Activated CD4-positive, alpha-beta T cell treated with anti-CD3 and anti-CD28 coated beads for 36 hours (primary cell): ENCODE data around the gene VSTM1. TPM values are rescaled to one million over a fixed set of nuclear protein-coding genes. Genes with fewer than 3 reads are reported as not detected.
"Not testable (repeated sequence)": the region's sequence is repeated elsewhere in the genome, so short reads cannot be mapped to it uniquely, and the experiment has no call there.

ENCODE experiments used
- ATAC-seq: fragments of 200-7000 bp; cut with Tn5 transposase; one replicate; pipeline ENCODE4 v1.10.0; 2021; ENCODE audit warnings: mild to moderate bottlenecking, moderate library complexity
- CTCF ChIA-PET: fragments of 350-600 bp; sonication (Branson Sonifier 250); formaldehyde crosslinking; loops from one replicate; lab custom pipeline; 2021; ENCODE audit warnings: antibody characterized with exemption; lab: Charles Lee
- POLR2A ChIA-PET: fragments of 350-600 bp; sonication (Branson Sonifier 250); formaldehyde crosslinking; loops from one replicate; lab custom pipeline; 2021; ENCODE audit warnings: antibody characterized with exemption, inconsistent platforms; lab: Charles Lee
- DNase-seq: peaks from one replicate; pipeline ENCODE4 v3.0.0-alpha.2; 2020
- H3K27ac Mint-ChIP-seq: one replicate; pipeline ENCODE4 v1.8.0; 2021; ENCODE audit warnings: mixed read lengths
- H3K27me3 Mint-ChIP-seq: one replicate; pipeline ENCODE4 v1.8.0; 2021; ENCODE audit warnings: mixed read lengths
- H3K36me3 Mint-ChIP-seq: one replicate; pipeline ENCODE4 v1.8.0; 2021; ENCODE audit warnings: low read depth, mixed read lengths
- H3K4me1 Mint-ChIP-seq: one replicate; pipeline ENCODE4 v1.8.0; 2021; ENCODE audit warnings: mixed read lengths
- H3K4me3 Mint-ChIP-seq: one replicate; pipeline ENCODE4 v1.8.0; 2021; ENCODE audit warnings: mild to moderate bottlenecking, moderate library complexity, mixed read lengths
- H3K9me3 Mint-ChIP-seq: one replicate; pipeline ENCODE4 v1.8.0; 2021; ENCODE audit warnings: low read depth, mixed read lengths
- intact Hi-C, 2 experiments: fragments of 100-400 bp; cut with DNase I in 1 of 2; cut with micrococcal nuclease in 1 of 2; formaldehyde crosslinking; loops; one replicate each; pipeline versions ENCODE4 v1.14.2 to v1.15.1; 2022 to 2024; cut with DNase I, micrococcal nuclease
- total RNA-seq, 2 experiments: library from RNA; stranded (reverse); gene quantifications; one replicate each; pipeline ENCODE4 v1.2.3, GENCODE V29; 2021

Gene VSTM1
- total RNA-seq, 2 experiments from 2014 or later, result not detected

- peaks cover 13% of the 10 kb centered on the region for H3K27me3 Mint-ChIP-seq
- ATAC-seq (no peak), DNase-seq (no peak)
- peaks cover 1% of the 10 kb centered on the region for H3K9me3 Mint-ChIP-seq
- no peak overlapping the region for H3K27ac Mint-ChIP-seq
- H3K4me3 Mint-ChIP-seq, result no peak overlapping the region
- peaks cover 16% of the 10 kb centered on the region for H3K4me1 Mint-ChIP-seq
- intact Hi-C loops, result no loop called here
- ChIA-PET POLR2A (interaction anchor here (0.6 kb wide), 1 partner anchor 106 kb away, joined by 3 read pairs; no protein-coding TSS in a partner anchor), CTCF (interaction anchor here (1.4 kb wide), 1 partner anchor 166 kb away, joined by 5 read pairs; no protein-coding TSS in a partner anchor)
- H3K36me3 Mint-ChIP-seq, result no peaks in the 10 kb centered on the region
These were observed 35.6 kb upstream of the VSTM1 start for GRCh38 chr19:54099190-54099902.

- ATAC-seq (peak; percentile 57), DNase-seq (no peak)
- peaks cover 4% of the 10 kb centered on the region for H3K9me3 Mint-ChIP-seq
- no peaks in the 10 kb centered on the region for H3K36me3 Mint-ChIP-seq
- H3K27ac Mint-ChIP-seq, result peak overlapping the region; percentile 32
- peaks cover 19% of the 10 kb centered on the region for H3K27me3 Mint-ChIP-seq
- CTCF ChIA-PET, result interaction anchor here (0.6 to 1.3 kb wide), 3 partner anchors 40 to 578 kb away, joined by 3 to 5 read pairs (median 3); partner anchors contain the start of gene CNOT3
- H3K4me1 Mint-ChIP-seq, result peaks cover 8% of the 10 kb centered on the region
- intact Hi-C loops, result no loop called here
- H3K4me3 Mint-ChIP-seq, result peak overlapping the region; percentile 41
- POLR2A ChIA-PET, result interaction anchor here (0.5 kb wide), 1 partner anchor 20 kb away, joined by 3 read pairs; no protein-coding TSS in a partner anchor
These were observed 33.0 kb upstream of the VSTM1 start for GRCh38 chr19:54096617-54097106.

GRCh38 chr19:54095859-54096616, 32.3 kb upstream of the VSTM1 start:
- H3K9me3 Mint-ChIP-seq, intact Hi-C loops, H3K36me3 Mint-ChIP-seq: not testable (repeated sequence)

GRCh38 chr19:54095136-54095858, 31.6 kb upstream of the VSTM1 start:
- intact Hi-C loops, result no loop called here
- Mint-ChIP-seq H3K27me3 (peaks cover 22% of the 10 kb centered on the region), H3K4me3 (peak overlapping the region; percentile 53), H3K4me1 (peaks cover 8% of the 10 kb centered on the region), H3K27ac (no peak overlapping the region), H3K36me3 (no peaks in the 10 kb centered on the region), H3K9me3 (peaks cover 4% of the 10 kb centered on the region)
- ATAC-seq (no peak), DNase-seq (no peak)
- ChIA-PET POLR2A (no interaction called here), CTCF (interaction anchor here (0.6 to 1.1 kb wide), 4 partner anchors 211 to 324 kb away, joined by 3 to 6 read pairs (median 3); no protein-coding TSS in a partner anchor)

More at GRCh38 chr19:54095859-54096616, 32.3 kb upstream of the VSTM1 start:
- H3K27ac Mint-ChIP-seq, H3K4me1 Mint-ChIP-seq, POLR2A ChIA-PET: not testable (repeated sequence)
- peaks cover 22% of the 10 kb centered on the region for H3K27me3 Mint-ChIP-seq
- peak overlapping the region; percentile 53 for H3K4me3 Mint-ChIP-seq
- DNase-seq (peak; percentile 69), ATAC-seq (peak; percentile 71)
- CTCF ChIA-PET, result interaction anchor here (0.7 to 0.9 kb wide), 2 partner anchors 302 to 579 kb away, joined by 3 to 6 read pairs; no protein-coding TSS in a partner anchor

- peaks cover 22% of the 10 kb centered on the region for H3K27me3 Mint-ChIP-seq
- ChIA-PET POLR2A (interaction anchor here (0.9 kb wide), 1 partner anchor 114 kb away, joined by 5 read pairs; no protein-coding TSS in a partner anchor), CTCF (interaction anchor here (0.6 to 1.1 kb wide), 6 partner anchors 42 to 325 kb away, joined by 3 to 4 read pairs (median 3); no protein-coding TSS in a partner anchor)
- DNase-seq (no peak), ATAC-seq (no peak)
- intact Hi-C loops, result no loop called here
- no peak overlapping the region for H3K4me3 Mint-ChIP-seq
- H3K4me1 Mint-ChIP-seq, result peaks cover 8% of the 10 kb centered on the region
- H3K36me3 Mint-ChIP-seq, result no peaks in the 10 kb centered on the region
- no peak overlapping the region for H3K27ac Mint-ChIP-seq
- peaks cover 4% of the 10 kb centered on the region for H3K9me3 Mint-ChIP-seq
These were observed 30.8 kb upstream of the VSTM1 start for GRCh38 chr19:54094426-54095000.

- ATAC-seq (no peak), DNase-seq (no peak)
- no peak overlapping the region for H3K27ac Mint-ChIP-seq
- peaks cover 2% of the 10 kb centered on the region for H3K36me3 Mint-ChIP-seq
- intact Hi-C loops, result no loop called here
- peaks cover 5% of the 10 kb centered on the region for H3K27me3 Mint-ChIP-seq
- ChIA-PET POLR2A (no interaction called here), CTCF (interaction anchor here (0.6 kb wide), 1 partner anchor 326 kb away, joined by 3 read pairs; no protein-coding TSS in a partner anchor)
- no peaks in the 10 kb centered on the region for H3K4me1 Mint-ChIP-seq
- peaks cover 10% of the 10 kb centered on the region for H3K9me3 Mint-ChIP-seq
- no peak overlapping the region for H3K4me3 Mint-ChIP-seq
These were observed 20.7 kb upstream of the VSTM1 start for GRCh38 chr19:54084410-54084809.

GRCh38 chr19:54081032-54081431, 17.3 kb upstream of the VSTM1 start, which contains the start of gene TARM1:
TARM1 (minus strand) TSS chr19:54081365; CDS start chr19:54081340, 25 bp downstream.
- Mint-ChIP-seq H3K27ac (no peak within 1 kb of the TSS), H3K36me3 (peaks cover 2% of the 10 kb centered on the region), H3K9me3 (peaks cover 10% of the 10 kb centered on the region), H3K4me3 (no peak within 1 kb of the TSS), H3K4me1 (no peaks in the 10 kb centered on the region), H3K27me3 (peaks cover 5% of the 10 kb centered on the region)
- ChIA-PET POLR2A (no interaction called here), CTCF (no interaction called here)
- intact Hi-C loops, result no loop called here
- DNase-seq (no peak), ATAC-seq (no peak)

GRCh38 chr19:54077334-54077733, 13.6 kb upstream of the VSTM1 start:
- no peak overlapping the region for H3K4me3 Mint-ChIP-seq
- peaks cover 4% of the 10 kb centered on the region for H3K9me3 Mint-ChIP-seq
- H3K4me1 Mint-ChIP-seq, result no peaks in the 10 kb centered on the region
- intact Hi-C loops, result no loop called here
- no peak for DNase-seq
- no peaks in the 10 kb centered on the region for H3K27me3 Mint-ChIP-seq
- no peak for ATAC-seq
- H3K27ac Mint-ChIP-seq, result no peak overlapping the region
- CTCF ChIA-PET, result no interaction called here
- H3K36me3 Mint-ChIP-seq, result no peaks in the 10 kb centered on the region
- POLR2A ChIA-PET, result no interaction called here

GRCh38 chr19:54074851-54075250, 11.2 kb upstream of the VSTM1 start:
- peaks cover 2% of the 10 kb centered on the region for H3K27me3 Mint-ChIP-seq
- no peak overlapping the region for H3K27ac Mint-ChIP-seq
- no peaks in the 10 kb centered on the region for H3K4me1 Mint-ChIP-seq
- no peak overlapping the region for H3K4me3 Mint-ChIP-seq
- no peaks in the 10 kb centered on the region for H3K36me3 Mint-ChIP-seq
- POLR2A ChIA-PET, result no interaction called here
- no peak for ATAC-seq
- CTCF ChIA-PET, result no interaction called here
- no peak for DNase-seq
- peaks cover 2% of the 10 kb centered on the region for H3K9me3 Mint-ChIP-seq
- intact Hi-C loops, result no loop called here

- ChIA-PET CTCF (no interaction called here), POLR2A (no interaction called here)
- intact Hi-C loops, result no loop called here
- Mint-ChIP-seq H3K27ac (no peak overlapping the region), H3K4me3 (no peak overlapping the region), H3K9me3 (no peaks in the 10 kb centered on the region), H3K27me3 (peaks cover 2% of the 10 kb centered on the region), H3K4me1 (no peaks in the 10 kb centered on the region), H3K36me3 (no peaks in the 10 kb centered on the region)
- ATAC-seq (no peak), DNase-seq (no peak)
These were observed 10.1 kb upstream of the VSTM1 start for GRCh38 chr19:54073829-54074228.
